ENCODE measurements around the gene GLRX5.
A peak's percentile ranks its signal among the peaks of the same experiment; 100 is the strongest.

Gene GLRX5

DNA sequence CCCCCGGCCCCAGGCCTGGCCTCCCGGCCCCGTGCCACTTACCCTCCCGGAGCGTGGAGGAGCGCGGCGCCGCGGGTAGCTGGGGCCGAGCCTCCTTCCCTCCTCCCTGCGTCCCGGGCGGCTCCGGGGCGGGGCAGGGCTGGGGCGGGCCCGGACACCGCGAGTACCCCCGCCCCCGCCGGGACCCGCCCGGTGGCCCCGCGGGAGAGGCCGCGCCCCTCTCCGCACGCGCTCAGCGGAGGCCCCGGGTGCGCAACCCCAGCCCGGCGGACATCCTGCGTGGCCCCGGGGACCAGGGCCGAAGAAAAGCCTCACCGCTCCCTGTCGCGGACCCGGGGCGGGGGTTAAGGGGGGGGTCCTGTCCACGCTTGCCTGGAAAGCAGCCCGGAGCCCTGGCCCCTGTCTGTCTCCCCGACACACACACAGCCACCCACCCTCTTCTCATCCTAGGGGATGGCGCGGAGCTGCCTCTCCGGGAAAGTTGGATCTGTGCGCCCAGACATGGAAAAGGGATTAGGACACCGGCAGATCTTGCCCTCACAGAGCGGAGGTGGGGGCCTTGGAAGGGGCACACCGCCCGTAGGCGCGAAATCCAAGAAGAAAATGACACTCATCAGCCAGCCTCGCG is 18.2 kb upstream of the GLRX5 start, which contains the start of gene SYNE3:
SYNE3 (minus strand) TSS at position 97 of the 628 bp plus-strand sequence. CDS start 40,829 bp downstream, outside the sequence.
- H3K4me3 ChIP-seq (ENCODE audit: low read depth, low read length) = peak within 1 kb of the TSS; percentile 49
- DNase-seq (ENCODE audit: low read depth, low spot score) = no peak
- no peak for TF ChIP-seq CTCF (IDR thresholded peaks at IDR 0.05; ENCODE audit: low read depth, low read length)
- in situ Hi-C loops (cut with HindIII; ENCODE audit: low sequenced_read_pairs) = no loop called here

DNA sequence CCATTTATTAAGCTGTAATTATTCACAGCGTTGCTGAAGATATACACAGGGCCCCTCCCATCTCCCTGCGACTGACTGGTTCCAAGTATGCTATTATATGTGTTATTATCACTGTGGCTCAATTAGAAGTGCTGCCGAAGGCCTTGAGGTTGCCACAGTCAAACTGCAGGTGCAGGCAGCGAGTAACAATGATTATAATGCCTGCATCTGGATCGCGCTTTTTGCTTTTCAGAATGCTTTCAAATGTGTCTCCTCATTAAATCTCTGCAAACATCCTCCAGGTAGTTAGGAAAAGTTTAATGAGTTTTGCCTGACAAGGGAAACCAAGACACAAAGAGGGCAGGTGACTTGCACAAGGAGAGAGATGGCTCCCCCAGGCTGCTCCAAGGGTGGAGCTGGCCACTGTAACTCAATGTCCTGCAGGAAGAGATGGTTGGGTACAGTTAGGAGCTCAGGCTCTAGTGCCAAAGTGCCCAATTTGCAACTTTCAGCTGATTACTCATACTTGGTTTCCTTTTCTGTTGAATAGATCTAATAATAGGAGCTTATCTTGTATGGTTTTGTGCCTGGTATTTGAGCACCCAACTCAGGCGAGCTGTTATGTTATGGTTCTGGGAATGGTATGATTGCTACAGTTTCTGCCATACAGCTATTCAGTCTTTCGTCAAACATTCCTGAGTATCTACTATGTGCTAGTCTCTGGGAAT is 16.7 kb upstream of the GLRX5 start:
- in situ Hi-C loops (cut with HindIII; ENCODE audit: low sequenced_read_pairs) = no loop called here
- H3K4me3 ChIP-seq (ENCODE audit: low read depth, low read length) = no peak overlapping the region
- no peak for TF ChIP-seq CTCF (IDR thresholded peaks at IDR 0.05; ENCODE audit: low read depth, low read length)
- DNase-seq (ENCODE audit: low read depth, low spot score) = peak; percentile 33

GRCh38 chr14:95519699-95520098 is 15.2 kb upstream of the GLRX5 start:
- peak; percentile 81 for DNase-seq (ENCODE audit: low read depth, low spot score)
- H3K4me3 ChIP-seq (ENCODE audit: low read depth, low read length) = no peak overlapping the region
- TF ChIP-seq CTCF (IDR thresholded peaks at IDR 0.05; ENCODE audit: low read depth, low read length) = no peak
- in situ Hi-C loops (cut with HindIII; ENCODE audit: low sequenced_read_pairs) = no loop called here

GRCh38 chr14:95520346-95520745 is 14.5 kb upstream of the GLRX5 start:
- no peak overlapping the region for H3K4me3 ChIP-seq (ENCODE audit: low read depth, low read length)

DNA sequence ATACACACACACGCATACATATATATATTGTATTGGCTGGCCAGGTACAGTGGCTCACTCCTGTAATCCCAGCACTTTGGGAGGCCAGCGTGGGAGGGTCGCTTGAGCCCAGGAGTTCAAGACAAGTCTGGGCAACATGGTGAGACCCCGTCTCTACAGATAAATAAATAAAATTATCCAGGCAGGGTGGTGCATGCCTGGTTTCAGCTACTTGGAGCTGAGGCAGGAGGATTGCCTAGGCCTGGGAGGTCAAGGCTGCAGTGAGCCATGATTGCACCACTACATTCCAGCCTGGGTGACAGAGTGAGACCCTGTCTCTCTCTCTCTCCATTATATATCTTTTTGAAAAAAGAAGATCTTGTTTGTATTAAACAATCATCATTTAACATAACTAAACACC is 13.8 kb upstream of the GLRX5 start:
- no peak for DNase-seq (ENCODE audit: low read depth, low spot score)
- TF ChIP-seq CTCF (IDR thresholded peaks at IDR 0.05; ENCODE audit: low read depth, low read length) = no peak
- H3K4me3 ChIP-seq (ENCODE audit: low read depth, low read length) = no peak overlapping the region
- in situ Hi-C loops (cut with HindIII; ENCODE audit: low sequenced_read_pairs) = no loop called here

More at GRCh38 chr14:95520346-95520745, 14.5 kb upstream of the GLRX5 start:
- in situ Hi-C loops (cut with HindIII; ENCODE audit: low sequenced_read_pairs) = no loop called here
- TF ChIP-seq CTCF (IDR thresholded peaks at IDR 0.05; ENCODE audit: low read depth, low read length) = no peak
- no peak for DNase-seq (ENCODE audit: low read depth, low spot score)

DNA sequence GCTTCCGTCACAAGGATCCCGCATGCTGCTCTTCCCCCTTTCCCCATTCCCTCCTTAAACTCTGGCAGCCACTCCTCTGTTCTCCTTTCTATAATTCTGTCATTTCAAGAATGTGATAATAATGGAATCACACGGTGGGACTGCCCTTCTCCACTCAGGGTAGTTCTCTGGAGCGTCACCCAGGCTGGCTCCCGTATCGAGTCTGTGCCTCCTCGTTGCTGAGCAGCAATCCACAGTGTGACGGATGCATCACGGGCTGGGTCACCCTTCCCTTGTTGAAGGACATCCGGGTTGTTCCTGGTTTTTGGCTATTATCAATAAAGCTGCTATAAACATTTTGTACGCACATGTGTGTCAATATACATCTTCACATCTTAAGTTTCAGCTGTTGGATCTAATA is 12.7 kb upstream of the GLRX5 start:
- no peak overlapping the region for H3K4me3 ChIP-seq (ENCODE audit: low read depth, low read length)
- in situ Hi-C loops (cut with HindIII; ENCODE audit: low sequenced_read_pairs) = no loop called here
- TF ChIP-seq CTCF (IDR thresholded peaks at IDR 0.05; ENCODE audit: low read depth, low read length) = no peak
- DNase-seq (ENCODE audit: low read depth, low spot score) = no peak

Measured in astrocyte of the spinal cord (primary cell).